SU-DHL-6 (cell line): Measurements from ENCODE around the gene SLC12A2.

Experiments used
- H2AFZ ChIP-seq: fragments of 200-600 bp; sonication (generic); 2 replicates; pipeline ENCODE4 v1.6.1; 2014; ENCODE audit warnings: low read depth, mild to moderate bottlenecking, moderate library complexity, mixed read lengths, antibody characterized with exemption, low read length; ENCODE audit not compliant: severe bottlenecking
- H3F3A ChIP-seq: fragments of 200-600 bp; shearing (Covaris generic); 2 replicates; pipeline ENCODE4 v1.6.0; 2016; ENCODE audit warnings: antibody characterized with exemption, mild to moderate bottlenecking; ENCODE audit not compliant: insufficient read depth
- H3K27ac ChIP-seq: fragments of 200-600 bp; sonication (generic); 2 replicates; pipeline ENCODE4 v1.5.1; 2016; ENCODE audit warnings: low read depth, mild to moderate bottlenecking, low read length, moderate library complexity, mixed read lengths
- H3K27me3 ChIP-seq: fragments of 200-600 bp; sonication (generic), shearing (Covaris generic); 2 replicates; pipeline ENCODE4 v1.6.0; 2014; ENCODE audit warnings: mild to moderate bottlenecking, low read length
- H3K36me3 ChIP-seq: fragments of 200-600 bp; sonication (generic); 2 replicates; pipeline ENCODE4 v1.6.1; 2014; ENCODE audit warnings: mild to moderate bottlenecking, low read length, mixed read lengths
- H3K4me2 ChIP-seq: fragments of 300-600, 200-600 bp; shearing (Covaris generic), sonication (generic); 2 replicates; pipeline ENCODE4 v1.6.0; 2014; ENCODE audit warnings: low read length, low read depth, mild to moderate bottlenecking; ENCODE audit not compliant: poor library complexity, severe bottlenecking
- H3K4me3 ChIP-seq: fragments of 200-600 bp; sonication (generic); 2 replicates; pipeline ENCODE4 v1.5.1; 2014; ENCODE audit warnings: antibody characterized with exemption, low read length, mild to moderate bottlenecking, mixed read lengths; ENCODE audit not compliant: insufficient read depth, poor library complexity, severe bottlenecking
- H3K79me2 ChIP-seq: fragments of 200-600 bp; sonication (generic); 2 replicates; pipeline ENCODE4 v1.6.1; 2014; ENCODE audit warnings: mild to moderate bottlenecking, low read length, moderate library complexity; ENCODE audit not compliant: insufficient read depth
- H3K9ac ChIP-seq: fragments of 200-600 bp; sonication (generic); 2 replicates; pipeline ENCODE4 v1.7.0; 2014; ENCODE audit warnings: mild to moderate bottlenecking, low read length
- H3K9me2 ChIP-seq: fragments of 200-600 bp; sonication (generic); replicated peaks from 2 replicates; pipeline ENCODE4 v1.6.1; 2014; ENCODE audit warnings: low read length; ENCODE audit not compliant: insufficient read depth
- H3K9me3 ChIP-seq: fragments of 200-600 bp; sonication (generic); 2 replicates; pipeline ENCODE4 v1.6.1; 2014; ENCODE audit warnings: low read length, mixed read lengths; ENCODE audit not compliant: insufficient read depth
- H4K20me1 ChIP-seq: fragments of 200-600 bp; sonication (generic); 2 replicates; pipeline ENCODE4 v1.6.1; 2014; ENCODE audit warnings: low read depth, mild to moderate bottlenecking, antibody characterized with exemption, low read length, moderate library complexity, mixed read lengths
- EZH2phosphoT487 ChIP-seq: fragments of 200-600 bp; sonication (generic), shearing (Covaris generic); conservative IDR thresholded peaks from 2 replicates; pipeline ENCODE4 v1.6.1; 2018; ENCODE audit warnings: mild to moderate bottlenecking, antibody characterized with exemption, low read length, moderate library complexity, mixed read lengths
- TF ChIP-seq, protein P1 (sequence below): fragments of 200-600 bp; sonication (generic); IDR thresholded peaks from one replicate; pipeline ENCODE4 v1.5.1; 2017; ENCODE audit warnings: antibody characterized with exemption, mild to moderate bottlenecking, low read length, moderate library complexity; ENCODE audit not compliant: insufficient read depth, poor library complexity, severe bottlenecking

Gene SLC12A2

DNA sequence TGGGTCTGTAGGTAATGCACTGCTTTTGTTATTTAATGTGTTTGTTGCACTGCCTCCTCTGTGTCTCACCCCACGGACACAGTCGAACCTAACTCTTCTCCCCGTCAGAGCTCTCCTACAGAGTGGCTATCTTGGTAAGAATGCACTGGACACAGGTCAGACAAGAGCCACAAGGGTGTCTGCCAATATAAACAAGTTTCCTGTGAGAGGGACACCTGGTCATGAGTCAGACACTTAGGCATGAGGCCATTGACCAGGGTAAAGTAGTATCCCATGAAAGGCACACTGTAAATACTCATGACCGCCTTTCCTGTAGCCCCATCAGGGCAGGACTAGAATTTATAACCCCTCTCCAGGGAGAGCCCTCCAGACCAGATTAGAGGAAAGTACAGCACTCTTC is 115.5 kb downstream of the SLC12A2 start:
- Histone ChIP-seq H3K4me2 (no peak overlapping the region), H3K79me2 (no peaks in the 10 kb centered on the region), H3K9ac (no peak overlapping the region), H3F3A (no peaks in the 10 kb centered on the region), H2AFZ (no peak overlapping the region), H4K20me1 (no peaks in the 10 kb centered on the region; the same call in 1 of the 2 replicates), H3K9me3 (no peaks in the 10 kb centered on the region), H3K4me3 (no peak overlapping the region), H3K9me2 (no peaks in the 10 kb centered on the region), H3K27ac (no peak overlapping the region), H3K36me3 (no peaks in the 10 kb centered on the region), H3K27me3 (no peaks in the 10 kb centered on the region)
- TF ChIP-seq, protein P1, sequence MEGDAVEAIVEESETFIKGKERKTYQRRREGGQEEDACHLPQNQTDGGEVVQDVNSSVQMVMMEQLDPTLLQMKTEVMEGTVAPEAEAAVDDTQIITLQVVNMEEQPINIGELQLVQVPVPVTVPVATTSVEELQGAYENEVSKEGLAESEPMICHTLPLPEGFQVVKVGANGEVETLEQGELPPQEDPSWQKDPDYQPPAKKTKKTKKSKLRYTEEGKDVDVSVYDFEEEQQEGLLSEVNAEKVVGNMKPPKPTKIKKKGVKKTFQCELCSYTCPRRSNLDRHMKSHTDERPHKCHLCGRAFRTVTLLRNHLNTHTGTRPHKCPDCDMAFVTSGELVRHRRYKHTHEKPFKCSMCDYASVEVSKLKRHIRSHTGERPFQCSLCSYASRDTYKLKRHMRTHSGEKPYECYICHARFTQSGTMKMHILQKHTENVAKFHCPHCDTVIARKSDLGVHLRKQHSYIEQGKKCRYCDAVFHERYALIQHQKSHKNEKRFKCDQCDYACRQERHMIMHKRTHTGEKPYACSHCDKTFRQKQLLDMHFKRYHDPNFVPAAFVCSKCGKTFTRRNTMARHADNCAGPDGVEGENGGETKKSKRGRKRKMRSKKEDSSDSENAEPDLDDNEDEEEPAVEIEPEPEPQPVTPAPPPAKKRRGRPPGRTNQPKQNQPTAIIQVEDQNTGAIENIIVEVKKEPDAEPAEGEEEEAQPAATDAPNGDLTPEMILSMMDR: no peak
- TF ChIP-seq EZH2phosphoT487: no peak

GRCh38 chr5:128199611-128200010 is 116.0 kb downstream of the SLC12A2 start:
- no peaks in the 10 kb centered on the region for H3K27me3 ChIP-seq
- TF ChIP-seq, protein P1: no peak
- no peak for TF ChIP-seq EZH2phosphoT487
- no peaks in the 10 kb centered on the region for H3K9me2 ChIP-seq
- no peak overlapping the region for H2AFZ ChIP-seq
- H3K27ac ChIP-seq: no peak overlapping the region
- H3F3A ChIP-seq: no peaks in the 10 kb centered on the region
- H3K36me3 ChIP-seq: no peaks in the 10 kb centered on the region
- H3K4me2 ChIP-seq: no peak overlapping the region
- H3K9me3 ChIP-seq: no peaks in the 10 kb centered on the region
- H3K4me3 ChIP-seq: no peak overlapping the region
- no peak overlapping the region for H3K9ac ChIP-seq
- H3K79me2 ChIP-seq: no peaks in the 10 kb centered on the region
- H4K20me1 ChIP-seq: no peaks in the 10 kb centered on the region; the same call in 1 of the 2 replicates

- Histone ChIP-seq H3K27me3 (no peaks in the 10 kb centered on the region), H3F3A (no peaks in the 10 kb centered on the region), H3K79me2 (no peaks in the 10 kb centered on the region), H3K36me3 (no peaks in the 10 kb centered on the region), H3K27ac (no peak overlapping the region), H3K9me3 (no peaks in the 10 kb centered on the region), H3K4me2 (peak overlapping the region; percentile 30), H3K9me2 (no peaks in the 10 kb centered on the region), H2AFZ (no peak overlapping the region), H4K20me1 (no peaks in the 10 kb centered on the region; the same call in 1 of the 2 replicates), H3K4me3 (no peak overlapping the region), H3K9ac (0 out of 2 replicates have a peak overlapping the region, but pooled peaks have one; percentile 19)
- no peak for TF ChIP-seq EZH2phosphoT487
- TF ChIP-seq, protein P1: peak; percentile 61
Measured at GRCh38 chr5:128201065-128201926, 117.7 kb downstream of the SLC12A2 start.
